Spleen (tissue), 13 donors: ENCODE data around the gene PRR5L. TPM values are rescaled to one million over a fixed set of nuclear protein-coding genes. Genes with fewer than 3 reads are reported as not detected.

Experiments used
- DNase-seq: peaks from one replicate; pipeline ENCODE4 v3.0.0-alpha.2; 2020
- H3K27ac ChIP-seq, 8 donors: fragments of 200-600 bp; sonication (generic) in 7 of 8; 1 replicate in 4 of 8; 2 replicates in 4 of 8; pipeline versions ENCODE4 v1.5.0 to v1.8.0; 2016 to 2021; ENCODE audit warnings: inconsistent platforms in 4 of 8, mild to moderate bottlenecking in 4 of 8, moderate library complexity in 1 of 8
- H3K27me3 ChIP-seq, 7 donors: fragments of 200-600 bp; sonication (generic) in 6 of 7; replicated peaks in 1 of 7; 1 replicate in 4 of 7; 2 replicates in 3 of 7; pipeline versions ENCODE4 v1.5.0 to v1.8.0; 2016 to 2021; ENCODE audit warnings: inconsistent platforms in 3 of 7, mild to moderate bottlenecking in 1 of 7
- H3K36me3 ChIP-seq, 6 donors: fragments of 200-600 bp; sonication (generic) in 5 of 6; 1 replicate in 4 of 6; 2 replicates in 2 of 6; pipeline versions ENCODE4 v1.5.0 to v1.8.0; 2016 to 2021; ENCODE audit warnings: inconsistent platforms in 2 of 6
- H3K4me1 ChIP-seq, 6 donors: fragments of 200-600 bp; sonication (generic) in 5 of 6; 1 replicate in 3 of 6; 2 replicates in 3 of 6; pipeline versions ENCODE4 v1.5.0 to v1.8.0; 2016 to 2021; ENCODE audit warnings: inconsistent platforms in 3 of 6
- H3K4me3 ChIP-seq, 8 donors: fragments of 200-600 bp; sonication (generic) in 7 of 8; 1 replicate in 4 of 8; 2 replicates in 4 of 8; pipeline versions ENCODE4 v1.5.0 to v1.8.0; 2016 to 2021; ENCODE audit warnings: inconsistent platforms in 4 of 8, mild to moderate bottlenecking in 4 of 8, moderate library complexity in 2 of 8
- H3K9me3 ChIP-seq, 8 donors: fragments of 200-600 bp; sonication (generic) in 7 of 8; 1 replicate in 4 of 8; 2 replicates in 4 of 8; pipeline versions ENCODE4 v1.5.0 to v1.8.0; 2016 to 2021; ENCODE audit warnings: inconsistent platforms in 4 of 8
- CTCF ChIP-seq, 11 experiments: fragments of 200-600 bp in 7 of 11; fragments of 450-650 bp in 4 of 11; sonication (generic) in 4 of 11; IDR thresholded peaks in 8 of 11; conservative IDR thresholded peaks in 3 of 11; 1 replicate in 7 of 11; 2 replicates in 4 of 11; pipeline versions ENCODE4 v1.4.0 to v1.8.0; 2016 to 2021; ENCODE audit warnings: antibody characterized with exemption in 11 of 11, inconsistent platforms in 4 of 11, mild to moderate bottlenecking in 1 of 11
- POLR2A ChIP-seq, 3 donors: fragments of 450-650 bp; IDR thresholded peaks; one replicate each; pipeline ENCODE4 v1.5.1; 2017; ENCODE audit warnings: antibody characterized with exemption in 3 of 3, mild to moderate bottlenecking in 1 of 3
- POLR2AphosphoS5 ChIP-seq, 3 donors: sonication (generic); formaldehyde crosslinking; IDR thresholded peaks; one replicate each; pipeline ENCODE4 v1.5.1; 2017; ENCODE audit warnings: antibody characterized with exemption in 3 of 3
- WGBS, 5 donors: extraction: QIAGEN DNeasy Blood & Tissue Kit in 3 of 5; methylation state at CpG; one replicate each; pipeline versions ENCODE4 v1.1.5 to v1.1.7; 2013 to 2018; 5-methylcytosine and 5-hydroxymethylcytosine counted together
- intact Hi-C: fragments of 100-400 bp; cut with DNase I; formaldehyde crosslinking; loops from one replicate; pipeline ENCODE4 v1.15.0; 2023; ENCODE audit warnings: low total_unique reads
- long read RNA-seq, 2 donors: transcript quantifications; one replicate each; lab custom pipeline, GENCODE V29; 2026
- polyA plus RNA-seq, 3 donors: library from polyadenylated mRNA; stranded (reverse); fragments of 200-250 nt; gene quantifications; one replicate each; pipeline ENCODE4 v1.2.1, GENCODE V29; 2013
- total RNA-seq, 7 donors: library from RNA; depleted of rRNA in 3 of 7; stranded (reverse); fragments of >200 nt in 3 of 7; fragmentation: NEBNext Ultra II Directional in 4 of 7; extraction: Animal tissue kit (Norgen Biotek cat#: 25700) in 4 of 7; gene quantifications; one replicate each; pipeline versions ENCODE4 v1.1.0 to v1.2.1, GENCODE V29; 2016 to 2021
- donor health status: healthy with polysubstance abuse.
- donor health status: DM: no; HTN: no; CAD: no; lungs with moderate emphysema.
- donor health status: DM: no; HTN: no; CAD: no.
- donor health status: Bipolar disorder and iron deficiency.
- donor health status: healthy.
- donor health status: DM: no; HTN: no; CAD: no.
- donor health status: DM: yes; HTN: yes; CAD: no.

Gene PRR5L, protein sequence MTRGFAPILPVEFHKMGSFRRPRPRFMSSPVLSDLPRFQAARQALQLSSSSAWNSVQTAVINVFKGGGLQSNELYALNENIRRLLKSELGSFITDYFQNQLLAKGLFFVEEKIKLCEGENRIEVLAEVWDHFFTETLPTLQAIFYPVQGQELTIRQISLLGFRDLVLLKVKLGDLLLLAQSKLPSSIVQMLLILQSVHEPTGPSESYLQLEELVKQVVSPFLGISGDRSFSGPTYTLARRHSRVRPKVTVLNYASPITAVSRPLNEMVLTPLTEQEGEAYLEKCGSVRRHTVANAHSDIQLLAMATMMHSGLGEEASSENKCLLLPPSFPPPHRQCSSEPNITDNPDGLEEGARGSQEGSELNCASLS
- total RNA-seq, result 100 to 1,000 TPM; 126 to 330 (median 183) TPM
- 10 to 100 TPM; 10.7 to 44.9 (median 19.1) TPM for polyA plus RNA-seq
- long read RNA-seq, donor 1, result 0 reads
- long read RNA-seq, donor 2, result 0 reads

DNA sequence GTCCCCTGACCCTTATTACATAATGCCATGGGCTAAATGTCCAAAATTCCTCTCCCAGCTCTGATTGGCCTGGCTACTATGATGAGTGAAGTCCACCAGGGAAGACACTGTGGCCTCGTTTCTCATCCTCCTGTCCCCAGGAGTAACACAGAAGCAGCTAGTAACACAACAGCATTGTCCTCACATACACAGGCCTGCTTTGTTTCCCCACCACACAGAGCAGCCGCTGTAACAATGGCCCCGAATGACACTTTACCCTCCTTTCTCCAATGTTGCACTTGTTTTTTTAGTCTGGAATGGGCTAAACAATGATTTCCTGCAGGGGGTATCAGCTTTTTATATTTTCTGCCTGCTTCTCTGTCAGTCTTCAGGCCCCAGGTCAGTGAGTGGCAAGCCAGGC lies at the start of gene PRR5L:
PRR5L (plus strand) TSS at position 363 of the 400 bp plus-strand sequence. CDS start 104,834 bp downstream, outside the sequence.
- no peaks in the 10 kb centered on the region for H3K36me3 ChIP-seq
- H3K4me1 ChIP-seq, result peaks cover 0 to 35% (median 15%) of the 10 kb centered on the region in 6 donors
- H3K27ac ChIP-seq, result no peak within 1 kb of the TSS
- no peaks in the 10 kb centered on the region for H3K9me3 ChIP-seq
- H3K27me3 ChIP-seq, result no peaks in the 10 kb centered on the region
- intact Hi-C loops, result loop anchor here (10.0 kb wide), 1 partner anchor 379 kb away; no protein-coding TSS in a partner anchor
- WGBS, 5 donors, result 76 to 92% (median 84%) methylated on average over 3 of the region's 3 CpGs
- no peak for DNase-seq
- TF ChIP-seq POLR2AphosphoS5 (IDR thresholded peaks at IDR 0.05) (no peak), POLR2A (IDR thresholded peaks at IDR 0.05) (no peak)
- H3K4me3 ChIP-seq, result no peak within 1 kb of the TSS

- 36 to 57% (median 38%) methylated on average over 3 of the region's 3 CpGs for WGBS, 5 donors
- no peaks in the 10 kb centered on the region for H3K4me1 ChIP-seq
- DNase-seq, result no peak
- no peak overlapping the region for H3K27ac ChIP-seq
- intact Hi-C loops, result no loop called here
- peaks cover 0 to 12% (median 0%) of the 10 kb centered on the region in 8 donors for H3K9me3 ChIP-seq
- TF ChIP-seq CTCF (IDR thresholded peaks at IDR 0.05 in 8 of 11, conservative IDR thresholded peaks at IDR 0.05 in 3 of 11) (no peak), POLR2A (IDR thresholded peaks at IDR 0.05) (no peak), POLR2AphosphoS5 (IDR thresholded peaks at IDR 0.05) (no peak)
- H3K36me3 ChIP-seq, result no peaks in the 10 kb centered on the region
- no peak overlapping the region for H3K4me3 ChIP-seq
- H3K27me3 ChIP-seq, result peaks cover 0 to 12% (median 0%) of the 10 kb centered on the region in 7 donors
Measured at GRCh38 chr11:36247493-36247892, 48.6 kb upstream of the PRR5L start.

DNA sequence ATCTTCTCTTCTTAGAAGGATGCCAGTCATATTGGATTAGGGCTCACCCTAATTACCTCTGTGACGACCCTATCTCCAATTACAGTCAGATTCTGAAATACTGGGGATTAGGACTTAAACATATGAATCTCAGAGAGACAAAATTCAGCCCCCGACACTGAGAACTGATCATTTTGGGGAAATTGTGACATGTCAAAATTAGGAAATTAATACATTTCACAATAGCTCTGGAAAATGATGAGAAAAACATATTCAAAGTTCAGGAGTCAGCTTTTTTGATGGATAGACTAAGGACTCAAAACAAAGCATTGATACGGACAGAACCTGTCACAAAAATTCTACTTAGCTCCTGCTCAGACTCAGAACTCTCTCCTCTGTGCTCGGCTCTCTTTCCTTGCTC lies 47.7 kb upstream of the PRR5L start:
- Histone ChIP-seq H3K36me3 (no peaks in the 10 kb centered on the region), H3K27ac (no peak overlapping the region), H3K9me3 (peaks cover 0 to 12% (median 0%) of the 10 kb centered on the region in 8 donors), H3K4me3 (no peak overlapping the region), H3K4me1 (no peaks in the 10 kb centered on the region), H3K27me3 (peaks cover 0 to 12% (median 0%) of the 10 kb centered on the region in 7 donors)
- no peak for TF ChIP-seq POLR2AphosphoS5 (IDR thresholded peaks at IDR 0.05)
- TF ChIP-seq CTCF (IDR thresholded peaks at IDR 0.05 in 8 of 11, conservative IDR thresholded peaks at IDR 0.05 in 3 of 11), result no peak
- no peak for TF ChIP-seq POLR2A (IDR thresholded peaks at IDR 0.05)
- 59 to 75% (median 62%) methylated on average over 4 of the region's 4 CpGs for WGBS, 5 donors
- no peak for DNase-seq
- intact Hi-C loops, result no loop called here

DNA sequence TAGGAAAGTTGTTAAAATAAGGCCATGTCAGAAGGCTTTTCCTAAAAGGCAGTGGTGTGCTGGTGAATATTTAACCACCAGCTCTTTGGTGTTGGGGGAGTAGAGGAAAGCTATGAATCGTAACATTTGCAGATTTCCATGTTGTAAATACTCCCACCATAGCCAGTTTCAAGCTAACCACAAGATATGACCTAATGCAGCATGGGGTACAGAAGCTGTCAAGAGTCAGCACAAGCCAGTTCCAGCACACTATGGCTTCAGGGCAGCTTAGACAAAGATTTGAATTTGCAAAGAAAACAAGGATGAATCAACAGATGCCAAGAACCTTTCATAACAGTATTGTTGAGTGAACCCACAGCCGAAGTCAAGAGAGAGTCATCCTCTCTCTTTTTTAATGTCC lies 46.8 kb upstream of the PRR5L start:
- Histone ChIP-seq H3K9me3 (peaks cover 0 to 12% (median 0%) of the 10 kb centered on the region in 8 donors), H3K27ac (no peak overlapping the region), H3K27me3 (peaks cover 0 to 12% (median 0%) of the 10 kb centered on the region in 7 donors), H3K4me1 (no peaks in the 10 kb centered on the region), H3K4me3 (no peak overlapping the region), H3K36me3 (no peaks in the 10 kb centered on the region)
- DNase-seq, result no peak
- intact Hi-C loops, result no loop called here
- WGBS, 5 donors, result 47 to 77% (median 59%) methylated on average over 2 of the region's 2 CpGs
- TF ChIP-seq POLR2A (IDR thresholded peaks at IDR 0.05) (no peak), POLR2AphosphoS5 (IDR thresholded peaks at IDR 0.05) (no peak), CTCF (IDR thresholded peaks at IDR 0.05 in 8 of 11, conservative IDR thresholded peaks at IDR 0.05 in 3 of 11) (no peak)
